WI38 (cell line): ENCODE data around the gene MIPEP.

Experiments used
- H3K4me3 ChIP-seq: 2 replicates; pipeline ENCODE4 v1.5.1; 2011; ENCODE audit warnings: low read depth, mild to moderate bottlenecking, control low read depth, low read length
- TF ChIP-seq, protein P1 (sequence below): IDR thresholded peaks from 2 replicates; pipeline ENCODE4 v1.5.1; 2012; ENCODE audit warnings: low read depth, mild to moderate bottlenecking, control low read depth, low read length

Gene MIPEP

DNA sequence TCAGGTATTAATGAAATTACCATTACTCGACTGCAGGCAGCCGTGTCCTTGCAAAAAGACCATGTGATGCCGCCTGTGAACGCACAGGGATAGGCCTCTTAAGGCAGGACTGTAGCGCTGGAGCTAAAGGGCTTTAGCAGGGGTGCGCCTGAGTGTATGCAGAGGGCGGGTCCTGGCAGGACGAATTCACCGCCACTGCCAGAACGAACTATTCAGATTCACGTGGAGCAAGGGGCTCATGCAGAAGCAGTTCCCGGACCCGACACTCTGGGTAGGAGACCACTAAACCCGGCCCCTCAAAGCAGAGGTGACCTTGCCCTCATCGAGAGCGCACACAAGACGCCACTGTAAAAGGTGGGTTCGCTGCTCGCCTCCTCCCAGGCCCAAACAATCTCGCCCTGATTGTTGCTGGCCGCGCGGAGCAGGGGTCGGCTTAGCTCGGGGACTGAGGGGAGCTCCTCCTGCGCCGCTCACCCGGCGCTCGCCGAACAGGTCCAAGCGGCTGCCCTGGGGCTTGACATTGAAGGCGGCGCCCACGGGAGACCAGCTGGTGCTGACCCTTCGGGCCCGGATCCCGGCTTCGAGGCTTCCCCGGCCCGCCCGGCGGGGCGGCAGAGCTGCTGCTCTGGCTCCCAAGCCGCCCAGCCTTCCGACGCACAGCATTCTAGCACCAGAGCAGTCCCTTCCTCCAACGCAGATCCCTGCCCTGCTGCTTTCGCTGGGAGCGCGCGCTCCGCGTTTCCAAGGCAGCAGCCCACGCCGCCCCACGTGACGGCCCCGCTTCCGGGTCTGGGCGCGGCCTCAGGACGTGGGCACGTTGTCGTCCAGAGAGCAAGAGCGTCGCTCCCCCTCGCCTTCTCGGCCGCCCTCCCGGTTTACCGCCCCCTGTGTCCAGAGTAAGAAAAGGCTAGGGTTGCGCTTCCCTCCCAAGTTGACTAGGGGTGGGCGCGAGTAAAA is at the start of gene MIPEP:
TSS of gene MIPEP (minus strand) at position 743 of the 957 bp plus-strand sequence. CDS start at position 663, 80 bp downstream.
- H3K4me3 ChIP-seq, result peak within 1 kb of the TSS; percentile 89
- TF ChIP-seq, protein P1, sequence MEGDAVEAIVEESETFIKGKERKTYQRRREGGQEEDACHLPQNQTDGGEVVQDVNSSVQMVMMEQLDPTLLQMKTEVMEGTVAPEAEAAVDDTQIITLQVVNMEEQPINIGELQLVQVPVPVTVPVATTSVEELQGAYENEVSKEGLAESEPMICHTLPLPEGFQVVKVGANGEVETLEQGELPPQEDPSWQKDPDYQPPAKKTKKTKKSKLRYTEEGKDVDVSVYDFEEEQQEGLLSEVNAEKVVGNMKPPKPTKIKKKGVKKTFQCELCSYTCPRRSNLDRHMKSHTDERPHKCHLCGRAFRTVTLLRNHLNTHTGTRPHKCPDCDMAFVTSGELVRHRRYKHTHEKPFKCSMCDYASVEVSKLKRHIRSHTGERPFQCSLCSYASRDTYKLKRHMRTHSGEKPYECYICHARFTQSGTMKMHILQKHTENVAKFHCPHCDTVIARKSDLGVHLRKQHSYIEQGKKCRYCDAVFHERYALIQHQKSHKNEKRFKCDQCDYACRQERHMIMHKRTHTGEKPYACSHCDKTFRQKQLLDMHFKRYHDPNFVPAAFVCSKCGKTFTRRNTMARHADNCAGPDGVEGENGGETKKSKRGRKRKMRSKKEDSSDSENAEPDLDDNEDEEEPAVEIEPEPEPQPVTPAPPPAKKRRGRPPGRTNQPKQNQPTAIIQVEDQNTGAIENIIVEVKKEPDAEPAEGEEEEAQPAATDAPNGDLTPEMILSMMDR, result peak; percentile 40

DNA sequence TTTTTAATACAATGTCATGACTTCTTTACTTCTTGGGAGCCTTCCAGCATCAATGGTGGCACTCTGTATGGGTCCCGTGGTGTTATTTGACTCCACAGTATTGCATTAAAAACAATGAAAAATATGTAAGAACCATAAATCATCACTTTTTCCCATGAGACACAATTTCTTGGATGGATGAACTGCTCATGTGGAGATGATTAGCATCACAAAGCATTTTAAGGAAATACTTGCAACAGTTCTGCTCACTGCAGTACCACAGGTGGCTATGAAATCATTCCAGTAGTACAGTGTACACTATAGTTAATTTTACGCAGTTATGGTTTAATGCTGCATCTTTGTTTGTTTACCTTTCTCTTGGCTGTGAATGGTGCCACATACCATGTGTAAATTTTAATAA is 45.3 kb upstream of the MIPEP start:
- H3K4me3 ChIP-seq, result no peak overlapping the region
- TF ChIP-seq, protein P1, result no peak

DNA sequence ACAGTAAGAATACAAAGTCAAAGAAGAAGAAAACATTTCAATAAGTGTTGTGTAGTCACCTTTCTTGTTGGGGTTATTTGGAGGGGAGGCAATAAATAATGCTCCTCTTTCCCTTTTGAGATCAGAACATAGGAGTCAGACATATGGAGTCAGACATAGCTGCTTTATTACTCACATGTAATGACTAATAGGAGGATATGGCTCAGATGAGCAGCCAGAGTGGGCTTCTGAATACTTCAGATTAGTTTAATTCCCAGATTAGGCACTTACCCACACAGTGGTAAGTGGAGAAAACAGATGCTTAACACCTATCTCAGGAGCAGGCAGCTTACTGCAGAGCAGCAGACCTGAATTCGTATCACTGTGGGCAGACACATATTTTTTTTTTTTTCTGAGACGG is 39.8 kb upstream of the MIPEP start:
- no peak overlapping the region for H3K4me3 ChIP-seq
- TF ChIP-seq, protein P1, result no peak

DNA sequence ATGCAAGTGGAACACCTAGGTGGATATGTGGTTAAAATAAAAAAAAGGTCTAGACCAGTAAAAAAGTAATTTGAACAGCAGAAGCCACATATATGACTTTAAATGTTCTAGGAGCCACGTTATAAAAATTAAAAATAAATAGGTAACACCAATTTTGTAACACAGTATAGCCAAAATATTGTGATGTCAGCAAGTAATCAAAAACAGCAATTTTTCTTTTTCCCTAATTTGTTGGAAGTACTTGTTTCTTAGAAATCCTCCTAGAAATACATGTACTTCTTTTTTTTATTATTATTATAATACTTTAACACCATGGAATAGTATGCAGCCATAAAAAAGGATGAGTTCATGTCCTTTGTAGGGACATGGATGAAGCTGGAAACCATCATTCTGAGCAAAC is 33.8 kb upstream of the MIPEP start:
- H3K4me3 ChIP-seq, result no peak overlapping the region
- TF ChIP-seq, protein P1, result no peak

DNA sequence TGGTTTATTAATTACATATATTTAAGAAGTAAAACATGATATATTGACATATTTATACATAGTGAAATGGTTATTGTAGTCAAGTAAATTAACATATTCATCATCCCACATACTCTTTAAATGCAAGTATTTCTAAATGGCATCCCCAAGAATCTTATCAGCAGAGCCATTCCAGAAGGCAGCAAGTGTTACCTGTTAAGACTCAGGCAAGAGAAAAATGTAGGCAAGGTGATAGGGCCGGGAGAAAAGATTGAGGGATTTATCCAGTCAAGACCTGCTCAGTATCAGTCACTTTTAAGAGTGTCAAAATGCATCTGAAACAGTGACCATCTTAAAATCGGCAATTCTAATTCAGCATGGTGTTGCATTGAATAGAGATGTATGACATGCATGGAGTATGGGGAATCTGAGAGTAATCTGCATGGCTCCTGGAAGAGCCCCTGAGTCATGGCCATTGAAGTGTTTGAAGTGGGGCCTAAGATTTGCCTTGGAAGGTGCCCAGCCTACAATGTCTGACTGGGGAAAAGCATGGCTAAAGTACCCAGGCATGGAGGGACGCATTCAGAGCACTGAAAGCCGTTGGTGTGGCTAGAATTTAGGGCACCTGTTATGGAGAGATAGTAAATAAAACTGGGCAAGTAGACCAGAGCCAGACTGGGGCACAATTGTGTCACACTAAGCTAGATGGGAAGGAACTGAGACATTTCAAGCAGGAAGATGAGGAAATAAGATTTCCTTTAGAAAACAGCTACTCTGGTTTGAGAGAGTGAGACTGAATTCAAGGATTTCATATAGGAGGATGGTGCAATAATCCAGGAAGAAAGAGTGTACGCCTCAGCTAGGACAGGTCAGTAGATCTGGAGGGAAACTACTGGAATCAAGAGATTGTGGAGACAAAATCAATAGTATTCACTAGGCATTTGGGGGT is 33.1 kb upstream of the MIPEP start:
- no peak overlapping the region for H3K4me3 ChIP-seq

DNA sequence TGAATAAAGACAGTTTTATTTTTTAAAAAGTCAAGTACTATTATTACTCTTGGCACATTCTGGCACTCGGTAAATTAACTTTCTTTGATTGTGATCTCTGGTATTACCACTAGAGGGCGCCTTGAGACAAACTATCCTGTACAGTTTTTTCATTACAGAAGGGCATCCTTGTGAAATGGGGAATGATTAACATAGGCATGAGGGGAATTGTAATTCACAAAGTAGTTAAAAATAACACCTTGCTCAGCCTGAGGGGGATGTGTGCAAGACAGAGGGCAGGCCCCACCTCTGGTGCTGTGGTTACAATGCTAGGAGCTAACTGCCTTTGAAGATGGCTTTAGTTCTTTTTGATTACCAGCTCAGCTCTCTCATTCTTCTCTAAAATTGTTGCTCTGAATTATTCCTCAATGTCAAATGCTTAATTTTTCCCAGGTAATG is 32.3 kb upstream of the MIPEP start:
- TF ChIP-seq, protein P1, result peak; percentile 34; the same call in 1 of the 2 replicates
- no peak overlapping the region for H3K4me3 ChIP-seq

More for the DNA sequence above, 33.1 kb upstream of the MIPEP start:
- TF ChIP-seq, protein P1, result no peak

DNA sequence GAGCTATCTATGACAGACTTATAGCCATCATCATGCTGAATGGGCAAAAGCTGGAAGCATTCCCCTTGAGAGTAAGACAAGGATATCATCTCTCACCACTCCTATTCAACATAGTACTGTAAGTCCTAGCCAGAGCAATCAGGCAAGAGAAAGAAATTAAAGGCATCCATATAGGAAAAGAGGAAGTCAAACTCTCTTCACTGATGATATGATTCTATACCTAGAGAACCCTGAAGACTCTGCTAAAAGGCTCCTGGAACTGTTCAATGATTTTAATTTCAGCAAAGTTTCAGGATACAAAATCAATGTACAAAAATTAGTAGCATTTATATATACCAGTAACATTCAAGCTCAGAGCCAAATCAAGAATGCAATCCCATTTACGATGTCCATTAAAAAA is 29.8 kb upstream of the MIPEP start:
- TF ChIP-seq, protein P1, result no peak
- H3K4me3 ChIP-seq, result no peak overlapping the region
